Measurements from ENCODE around the gene TMOD2.

The TMOD2 gene

DNA sequence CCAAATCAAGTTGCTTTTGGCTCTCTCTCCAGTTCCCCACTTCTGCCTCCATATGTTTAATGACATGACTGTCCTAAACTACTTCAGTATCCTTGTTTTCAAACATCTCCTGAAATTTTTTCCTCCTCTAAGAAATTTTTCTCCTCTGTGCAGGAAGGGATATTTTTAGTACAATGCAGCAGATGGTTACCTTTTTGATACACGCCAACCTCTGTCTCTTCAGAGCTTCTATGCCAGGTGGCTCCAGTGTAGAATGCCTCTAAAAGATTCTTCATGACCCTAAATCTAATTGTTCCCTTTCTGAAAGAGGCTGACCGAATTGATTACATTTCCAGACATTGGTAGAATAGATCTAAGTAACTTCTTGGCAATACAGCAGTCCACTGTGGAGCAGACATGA lies 111.7 kb downstream of the TMOD2 start:
- POLR2A ChIA-PET, result no interaction called here
- DNase-seq (ENCODE audit: extremely low spot score), result no peak
- CTCF ChIA-PET, result interaction anchor here (0.9 kb wide), 1 partner anchor 26 kb away, joined by 5 read pairs; no protein-coding TSS in a partner anchor
- TF ChIP-seq, protein P1, sequence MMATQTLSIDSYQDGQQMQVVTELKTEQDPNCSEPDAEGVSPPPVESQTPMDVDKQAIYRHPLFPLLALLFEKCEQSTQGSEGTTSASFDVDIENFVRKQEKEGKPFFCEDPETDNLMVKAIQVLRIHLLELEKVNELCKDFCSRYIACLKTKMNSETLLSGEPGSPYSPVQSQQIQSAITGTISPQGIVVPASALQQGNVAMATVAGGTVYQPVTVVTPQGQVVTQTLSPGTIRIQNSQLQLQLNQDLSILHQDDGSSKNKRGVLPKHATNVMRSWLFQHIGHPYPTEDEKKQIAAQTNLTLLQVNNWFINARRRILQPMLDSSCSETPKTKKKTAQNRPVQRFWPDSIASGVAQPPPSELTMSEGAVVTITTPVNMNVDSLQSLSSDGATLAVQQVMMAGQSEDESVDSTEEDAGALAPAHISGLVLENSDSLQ (IDR thresholded peaks at IDR 0.05), result no peak
- TF ChIP-seq FOXA1 (IDR thresholded peaks at IDR 0.05), result no peak
- TF ChIP-seq CTBP1 (IDR thresholded peaks at IDR 0.05; ENCODE audit: borderline replicate concordance), result no peak
- TF ChIP-seq ARNT (IDR thresholded peaks at IDR 0.05), result no peak

DNA sequence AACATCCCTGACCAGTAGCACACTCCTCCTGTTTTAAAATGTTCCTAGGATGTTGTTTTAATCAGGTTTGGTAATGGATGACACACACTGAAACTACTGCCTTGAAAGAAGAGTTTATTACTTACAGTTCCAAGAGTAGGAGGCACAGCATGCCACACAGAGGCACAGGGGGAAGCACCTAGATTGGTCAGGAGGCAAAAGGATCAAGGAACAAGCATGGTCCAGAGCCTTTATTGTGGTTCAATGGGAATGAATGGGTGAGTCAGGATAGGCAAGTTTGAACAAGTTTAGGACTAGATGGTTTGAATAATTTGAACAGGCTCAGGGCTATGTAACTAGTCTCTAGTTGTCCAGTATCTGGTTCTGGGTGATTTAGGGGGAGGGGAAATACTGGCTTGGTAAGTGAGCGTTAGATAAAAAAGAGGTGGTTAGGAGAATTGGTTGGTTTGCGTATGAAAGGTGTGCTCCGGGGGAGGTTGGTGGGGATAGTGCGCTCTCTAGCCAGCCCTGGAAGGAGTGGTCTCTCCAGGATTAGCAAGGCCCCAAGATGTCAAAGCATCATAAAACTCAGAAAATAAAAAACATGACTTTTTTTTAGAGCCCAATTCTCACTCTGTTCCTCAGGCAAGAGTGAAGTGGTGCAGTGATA lies 113.1 kb downstream of the TMOD2 start:
- CTCF ChIA-PET, result no interaction called here
- POLR2A ChIA-PET, result no interaction called here
- no peak for DNase-seq (ENCODE audit: extremely low spot score)
- TF ChIP-seq BHLHE40 (IDR thresholded peaks at IDR 0.05; ENCODE audit: borderline replicate concordance) (no peak), NFRKB (IDR thresholded peaks at IDR 0.05) (no peak), FOXM1 (IDR thresholded peaks at IDR 0.05; ENCODE audit: borderline replicate concordance) (no peak), LEF1 (IDR thresholded peaks at IDR 0.05; ENCODE audit: borderline replicate concordance) (no peak), HDGF (IDR thresholded peaks at IDR 0.05; ENCODE audit: borderline replicate concordance) (no peak), L3MBTL2 (conservative IDR thresholded peaks at IDR 0.05) (no peak), TARDBP (IDR thresholded peaks at IDR 0.05) (no peak), SUZ12 (IDR thresholded peaks at IDR 0.05) (no peak)
- TF ChIP-seq, protein P1 (IDR thresholded peaks at IDR 0.05), result no peak

- no peak for TF ChIP-seq SP1 (IDR thresholded peaks at IDR 0.05)
- no peak for TF ChIP-seq TARDBP (IDR thresholded peaks at IDR 0.05)
- no peak for TF ChIP-seq FOXK2 (IDR thresholded peaks at IDR 0.05)
- TF ChIP-seq ARNT (IDR thresholded peaks at IDR 0.05), result no peak
- TF ChIP-seq, protein P1 (IDR thresholded peaks at IDR 0.05), result no peak
- TF ChIP-seq BHLHE40 (IDR thresholded peaks at IDR 0.05; ENCODE audit: borderline replicate concordance), result no peak
- no peak for TF ChIP-seq LEF1 (IDR thresholded peaks at IDR 0.05; ENCODE audit: borderline replicate concordance)
- TF ChIP-seq NFRKB (IDR thresholded peaks at IDR 0.05), result no peak
- TF ChIP-seq L3MBTL2 (conservative IDR thresholded peaks at IDR 0.05), result no peak
- TF ChIP-seq SUZ12 (IDR thresholded peaks at IDR 0.05), result no peak
- TF ChIP-seq HDGF (IDR thresholded peaks at IDR 0.05; ENCODE audit: borderline replicate concordance), result no peak
- POLR2A ChIA-PET, result interaction anchor here (0.6 kb wide), 1 partner anchor 36 kb away, joined by 3 read pairs; the partner anchor contains the start of gene TMOD3
- CTCF ChIA-PET, result no interaction called here
- no peak for DNase-seq (ENCODE audit: extremely low spot score)
These were observed 113.9 kb downstream of the TMOD2 start for GRCh38 chr15:51865317-51865716.

Measured in HEK293T (cell line).